HG02885 (cell line): ENCODE data around the gene DHRS3.

ENCODE experiments used
- ATAC-seq: cut with Tn5 transposase; IDR thresholded peaks from one replicate; pipeline ENCODE4 v1.9.1; 2021; ENCODE audit warnings: mild to moderate bottlenecking; ENCODE audit not compliant: unreplicated experiment, poor library complexity

The DHRS3 gene

GRCh38 chr1:12601700-12602658, 16.0 kb downstream of the DHRS3 start:
- ATAC-seq = no peak

- ATAC-seq = no peak
Measured at GRCh38 chr1:12600880-12601633, 17.0 kb downstream of the DHRS3 start.

GRCh38 chr1:12600335-12600734, 17.7 kb downstream of the DHRS3 start:
- no peak for ATAC-seq

GRCh38 chr1:12599657-12600056, 18.4 kb downstream of the DHRS3 start:
- no peak for ATAC-seq

- no peak for ATAC-seq
Measured at GRCh38 chr1:12598974-12599373, 19.0 kb downstream of the DHRS3 start.

GRCh38 chr1:12597792-12598191, 20.2 kb downstream of the DHRS3 start:
- ATAC-seq = no peak

- ATAC-seq = no peak
Measured at GRCh38 chr1:12596007-12596821, 21.8 kb downstream of the DHRS3 start.

GRCh38 chr1:12595757-12596006, 22.3 kb downstream of the DHRS3 start:
- no peak for ATAC-seq

- ATAC-seq = no peak
Measured at GRCh38 chr1:12594966-12595756, 22.8 kb downstream of the DHRS3 start.

GRCh38 chr1:12594490-12594889, 23.5 kb downstream of the DHRS3 start:
- no peak for ATAC-seq

- no peak for ATAC-seq
Measured at GRCh38 chr1:12593621-12594066, 24.4 kb downstream of the DHRS3 start.

GRCh38 chr1:12592496-12592895, 25.5 kb downstream of the DHRS3 start:
- no peak for ATAC-seq

GRCh38 chr1:12591267-12591938, 26.6 kb downstream of the DHRS3 start:
- ATAC-seq = no peak

- no peak for ATAC-seq
Measured at GRCh38 chr1:12588695-12589094, 29.3 kb downstream of the DHRS3 start.

- ATAC-seq = no peak
Measured at GRCh38 chr1:12587981-12588640, 29.9 kb downstream of the DHRS3 start.

GRCh38 chr1:12585951-12586942, 31.8 kb downstream of the DHRS3 start:
- no peak for ATAC-seq

GRCh38 chr1:12585536-12585935, 32.5 kb downstream of the DHRS3 start:
- ATAC-seq = no peak
